Thymus (tissue), 11 donors: ENCODE measurements around the gene ST3GAL5. TPM values are rescaled to one million over a fixed set of nuclear protein-coding genes. Genes with fewer than 3 reads are reported as not detected.
"Not testable (repeated sequence)": the region's sequence is repeated elsewhere in the genome, so short reads cannot be mapped to it uniquely, and the experiment has no call there.

Source experiments
- DNase-seq, 9 donors: peaks; one replicate each; pipeline ENCODE4 v3.0.0-alpha.2; 2013; ENCODE audit warnings: low spot score in 9 of 9, low read depth in 6 of 9, missing footprints in 1 of 9
- H3K27ac ChIP-seq, 2 donors: one replicate each; pipeline ENCODE4 v1.5.1; 2013; ENCODE audit warnings: control low read depth in 1 of 2, low read depth in 1 of 2, low read length in 1 of 2, mild to moderate bottlenecking in 1 of 2, moderate library complexity in 1 of 2
- H3K27me3 ChIP-seq, 2 donors: one replicate each; pipeline ENCODE4 v1.5.1; 2013; ENCODE audit warnings: low read length in 1 of 2; ENCODE audit not compliant: control insufficient read depth in 2 of 2, insufficient read depth in 1 of 2
- H3K36me3 ChIP-seq, 2 donors: one replicate each; pipeline ENCODE4 v1.5.1; 2013; ENCODE audit warnings: low read length in 1 of 2, mild to moderate bottlenecking in 1 of 2, moderate library complexity in 1 of 2; ENCODE audit not compliant: control insufficient read depth in 2 of 2, insufficient read depth in 2 of 2
- H3K4me1 ChIP-seq, 2 donors: one replicate each; pipeline ENCODE4 v1.5.1; 2013; ENCODE audit warnings: low read length in 2 of 2; ENCODE audit not compliant: control insufficient read depth in 2 of 2, insufficient read depth in 2 of 2
- H3K4me3 ChIP-seq, 2 donors: one replicate each; pipeline ENCODE4 v1.5.1; 2013; ENCODE audit warnings: low read length in 2 of 2, control low read depth in 1 of 2, mild to moderate bottlenecking in 1 of 2
- H3K9me3 ChIP-seq, 2 donors: one replicate each; pipeline ENCODE4 v1.5.1; 2013; ENCODE audit warnings: low read length in 1 of 2, mild to moderate bottlenecking in 1 of 2; ENCODE audit not compliant: control insufficient read depth in 2 of 2, insufficient read depth in 1 of 2
- WGBS: extraction: QIAGEN DNeasy Blood & Tissue Kit; methylation state at CpG from one replicate; pipeline ENCODE4 v1.1.7; 2013; 5-methylcytosine and 5-hydroxymethylcytosine counted together
- polyA plus RNA-seq: library from polyadenylated mRNA; stranded (reverse); fragments of 200-250 nt; gene quantifications from one replicate; pipeline ENCODE4 v1.2.3, GENCODE V29; 2013
- total RNA-seq: library from RNA; stranded (reverse); fragments of 120-200 nt; gene quantifications from one replicate; pipeline ENCODE4 v1.2.4, GENCODE V29; 2013
- donor health status: healthy.

ST3GAL5 gene
- total and polyA plus RNA-seq, 2 donors = 35.4 to 39.2 TPM

- H3K36me3 ChIP-seq, H3K4me3 ChIP-seq, H3K27ac ChIP-seq, H3K9me3 ChIP-seq, DNase-seq, H3K27me3 ChIP-seq: not testable (repeated sequence)
- peaks cover 3 to 34% of the 10 kb centered on the region in 2 donors for H3K4me1 ChIP-seq
- 97% methylated on average over 7 of the region's 7 CpGs for WGBS
Observed at GRCh38 chr2:85931151-85931550, 42.4 kb upstream of the ST3GAL5 start.

- H3K4me3 ChIP-seq = no peak overlapping the region
- no peak overlapping the region for H3K27ac ChIP-seq
- DNase-seq = no peak
- H3K36me3 ChIP-seq = no peaks in the 10 kb centered on the region
- 99% methylated on average over 4 of the region's 4 CpGs for WGBS
- H3K4me1 ChIP-seq = peaks cover 3 to 39% of the 10 kb centered on the region in 2 donors
- H3K9me3 ChIP-seq = peaks cover 0 to 8% of the 10 kb centered on the region in 2 donors
- no peaks in the 10 kb centered on the region for H3K27me3 ChIP-seq
Observed at GRCh38 chr2:85930129-85931124, 41.6 kb upstream of the ST3GAL5 start.

GRCh38 chr2:85929096-85930050 lies 40.6 kb upstream of the ST3GAL5 start:
- 95% methylated on average over 19 of the region's 19 CpGs for WGBS
- Histone ChIP-seq H3K27ac (no peak overlapping the region), H3K9me3 (peaks cover 0 to 8% of the 10 kb centered on the region in 2 donors), H3K4me1 (peaks cover 9 to 49% of the 10 kb centered on the region in 2 donors), H3K27me3 (no peaks in the 10 kb centered on the region), H3K36me3 (no peaks in the 10 kb centered on the region), H3K4me3 (no peak overlapping the region)
- DNase-seq = no peak

GRCh38 chr2:85926931-85927661 lies 38.3 kb upstream of the ST3GAL5 start:
- no peaks in the 10 kb centered on the region for H3K27me3 ChIP-seq
- WGBS = 97% methylated on average over 9 of the region's 9 CpGs
- H3K27ac ChIP-seq = no peak overlapping the region
- no peak for DNase-seq
- H3K4me3 ChIP-seq = no peak overlapping the region
- H3K9me3 ChIP-seq = peaks cover 0 to 8% of the 10 kb centered on the region in 2 donors
- peaks cover 11 to 49% of the 10 kb centered on the region in 2 donors for H3K4me1 ChIP-seq
- H3K36me3 ChIP-seq = no peaks in the 10 kb centered on the region

GRCh38 chr2:85926526-85926925 lies 37.7 kb upstream of the ST3GAL5 start:
- WGBS = 86% methylated on average over 5 of the region's 5 CpGs
- no peak overlapping the region for H3K4me3 ChIP-seq
- H3K36me3 ChIP-seq = no peaks in the 10 kb centered on the region
- DNase-seq = no peak
- H3K4me1 ChIP-seq = peaks cover 12 to 55% of the 10 kb centered on the region in 2 donors
- no peak overlapping the region for H3K27ac ChIP-seq
- peaks cover 0 to 8% of the 10 kb centered on the region in 2 donors for H3K9me3 ChIP-seq
- no peaks in the 10 kb centered on the region for H3K27me3 ChIP-seq

- Histone ChIP-seq H3K4me1 (peaks cover 19 to 67% of the 10 kb centered on the region in 2 donors), H3K9me3 (peaks cover 0 to 8% of the 10 kb centered on the region in 2 donors), H3K4me3 (no peak overlapping the region), H3K27me3 (no peaks in the 10 kb centered on the region), H3K36me3 (no peaks in the 10 kb centered on the region), H3K27ac (peak overlapping the region in 1 of 2 donors; percentile 70)
- WGBS = 96% methylated on average over 2 of the region's 2 CpGs
- no peak for DNase-seq
Observed at GRCh38 chr2:85925216-85925671, 36.5 kb upstream of the ST3GAL5 start.

GRCh38 chr2:85924522-85924921 lies 35.7 kb upstream of the ST3GAL5 start:
- peak in 1 of 9 donors; percentile 45 for DNase-seq
- Histone ChIP-seq H3K4me1 (peaks cover 19 to 69% of the 10 kb centered on the region in 2 donors), H3K27me3 (no peaks in the 10 kb centered on the region), H3K27ac (peak overlapping the region; percentile 25 to 70), H3K36me3 (no peaks in the 10 kb centered on the region), H3K4me3 (no peak overlapping the region), H3K9me3 (peaks cover 0 to 8% of the 10 kb centered on the region in 2 donors)
- WGBS = 38% methylated on average over 4 of the region's 4 CpGs

DNA sequence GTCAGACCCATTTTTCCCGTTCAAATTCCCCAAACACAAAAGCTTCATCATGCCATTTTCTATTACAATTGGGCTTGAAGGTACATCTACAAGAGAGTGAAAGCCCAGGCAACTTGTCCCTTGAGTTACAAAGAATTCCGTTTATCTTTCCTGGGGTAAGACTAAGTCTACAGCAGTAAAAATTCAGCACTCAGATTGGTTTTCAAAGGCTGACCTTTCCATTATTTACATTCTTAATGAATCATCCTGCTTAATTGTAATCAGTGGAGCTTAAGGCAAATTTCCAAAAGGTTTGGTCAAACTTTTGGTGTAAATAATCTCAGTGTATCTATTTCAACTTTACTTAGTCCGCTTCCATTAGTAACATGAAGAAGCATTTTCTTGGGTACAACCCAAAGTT lies 33.4 kb upstream of the ST3GAL5 start:
- no peaks in the 10 kb centered on the region for H3K27me3 ChIP-seq
- WGBS = 98% methylated on average over 3 of the region's 3 CpGs
- no peak overlapping the region for H3K4me3 ChIP-seq
- H3K27ac ChIP-seq = peak overlapping the region in 1 of 2 donors; percentile 94
- no peaks in the 10 kb centered on the region for H3K36me3 ChIP-seq
- no peak for DNase-seq
- no peaks in the 10 kb centered on the region for H3K9me3 ChIP-seq
- peaks cover 18 to 49% of the 10 kb centered on the region in 2 donors for H3K4me1 ChIP-seq
